Trophoblast cell (in vitro differentiated cells and primary cell): ENCODE data around the gene CSTA.

Source experiments
- DNase-seq, 2 donors: peaks; one replicate each; pipeline ENCODE4 v3.0.0-alpha.2; 2016
- H2AFZ ChIP-seq: 2 replicates; pipeline ENCODE4 v1.6.1; 2013; ENCODE audit warnings: low read length, moderate library complexity, mild to moderate bottlenecking; ENCODE audit not compliant: insufficient read depth, poor library complexity
- H2AK5ac ChIP-seq: 2 replicates; pipeline ENCODE4 v1.6.1; 2013; ENCODE audit warnings: mild to moderate bottlenecking, low read length
- H2BK120ac ChIP-seq: 2 replicates; pipeline ENCODE4 v1.6.1; 2013; ENCODE audit warnings: low read length, mild to moderate bottlenecking, moderate library complexity; ENCODE audit not compliant: insufficient read depth, poor library complexity
- H2BK12ac ChIP-seq: 2 replicates; pipeline ENCODE4 v1.6.1; 2013; ENCODE audit warnings: mild to moderate bottlenecking, low read length, moderate library complexity
- H2BK5ac ChIP-seq: 2 replicates; pipeline ENCODE4 v1.6.1; 2013; ENCODE audit warnings: low read length, low read depth, moderate library complexity, mild to moderate bottlenecking; ENCODE audit not compliant: poor library complexity
- H3K14ac ChIP-seq: 2 replicates; pipeline ENCODE4 v1.6.1; 2013; ENCODE audit warnings: mild to moderate bottlenecking, low read length
- H3K18ac ChIP-seq: 2 replicates; pipeline ENCODE4 v1.6.1; 2013; ENCODE audit warnings: mild to moderate bottlenecking, low read length
- H3K23ac ChIP-seq: 2 replicates; pipeline ENCODE4 v1.6.1; 2013; ENCODE audit warnings: low read length
- H3K27ac ChIP-seq: 2 replicates; pipeline ENCODE4 v1.5.1; 2013; ENCODE audit warnings: low read depth, mild to moderate bottlenecking, inconsistent platforms, low read length, moderate library complexity
- H3K27me3 ChIP-seq: 2 replicates; pipeline ENCODE4 v1.6.1; 2013; ENCODE audit warnings: inconsistent platforms, mild to moderate bottlenecking, low read length, moderate library complexity; ENCODE audit not compliant: insufficient read depth
- H3K36me3 ChIP-seq, 2 experiments: 1 replicate in 1 of 2; 2 replicates in 1 of 2; pipeline ENCODE4 v1.6.1; 2013; ENCODE audit warnings: low read length in 2 of 2, mild to moderate bottlenecking in 2 of 2, moderate library complexity in 1 of 2; ENCODE audit not compliant: insufficient read depth in 2 of 2, control insufficient read depth in 1 of 2
- H3K4ac ChIP-seq: 2 replicates; pipeline ENCODE4 v1.6.1; 2013; ENCODE audit warnings: low read depth, mild to moderate bottlenecking, low read length, moderate library complexity
- H3K4me1 ChIP-seq, 2 experiments: 1 replicate in 1 of 2; 2 replicates in 1 of 2; pipeline ENCODE4 v1.6.1; 2013; ENCODE audit warnings: low read length in 2 of 2, mild to moderate bottlenecking in 2 of 2, moderate library complexity in 1 of 2; ENCODE audit not compliant: insufficient read depth in 2 of 2, control insufficient read depth in 1 of 2
- H3K4me2 ChIP-seq: 2 replicates; pipeline ENCODE4 v1.6.1; 2013; ENCODE audit warnings: inconsistent platforms, mild to moderate bottlenecking, low read length, moderate library complexity
- H3K4me3 ChIP-seq: 2 replicates; pipeline ENCODE4 v1.5.1; 2013; ENCODE audit warnings: mild to moderate bottlenecking, low read depth, low read length, inconsistent platforms
- H3K79me1 ChIP-seq: one replicate; pipeline ENCODE4 v1.6.1; 2013; ENCODE audit warnings: low read length
- H3K79me2 ChIP-seq: 2 replicates; pipeline ENCODE4 v1.6.1; 2013; ENCODE audit warnings: low read length, mild to moderate bottlenecking; ENCODE audit not compliant: control insufficient read depth, insufficient read depth, poor library complexity
- H3K9ac ChIP-seq: 2 replicates; pipeline ENCODE4 v1.6.1; 2013; ENCODE audit warnings: mild to moderate bottlenecking, low read length
- H3K9me3 ChIP-seq: 2 replicates; pipeline ENCODE4 v1.6.1; 2013; ENCODE audit warnings: low read depth, mild to moderate bottlenecking, control low read depth, inconsistent platforms, low read length; ENCODE audit not compliant: insufficient read depth
- H4K12ac ChIP-seq: 2 replicates; pipeline ENCODE4 v1.6.1; 2013; ENCODE audit warnings: low read depth, mild to moderate bottlenecking, low read length, moderate library complexity
- H4K8ac ChIP-seq: 2 replicates; pipeline ENCODE4 v1.6.1; 2013; ENCODE audit warnings: low read depth, mild to moderate bottlenecking, low read length, moderate library complexity
- H4K91ac ChIP-seq: one replicate; pipeline ENCODE4 v1.6.1; 2013; ENCODE audit warnings: low read depth, mild to moderate bottlenecking, low read length, moderate library complexity
- WGBS: extraction: QIAGEN DNeasy Blood & Tissue Kit; methylation state at CpG from one replicate; pipeline ENCODE4 v1.1.7; 2013; ENCODE audit warnings: missing lambda C conversion rate; ENCODE audit not compliant: insufficient read length, insufficient coverage; ENCODE audit errors: extremely low coverage; 5-methylcytosine and 5-hydroxymethylcytosine counted together

CSTA gene

GRCh38 chr3:122294359-122294758 lies 30.7 kb upstream of the CSTA start:
- no peak overlapping the region for H4K91ac ChIP-seq
- no peaks in the 10 kb centered on the region for H3K27me3 ChIP-seq
- WGBS = no CpG with 5 or more reads among the region's 6 CpGs

GRCh38 chr3:122295266-122296062 lies 29.6 kb upstream of the CSTA start:
- Histone ChIP-seq H2AFZ (no peak overlapping the region), H2BK5ac (no peak overlapping the region), H2BK120ac (no peak overlapping the region), H3K9me3 (no peaks in the 10 kb centered on the region), H3K23ac (no peak overlapping the region), H3K9ac (no peak overlapping the region), H4K8ac (no peak overlapping the region), H3K79me2 (no peaks in the 10 kb centered on the region), H3K27ac (no peak overlapping the region), H3K4me2 (no peak overlapping the region), H3K18ac (no peak overlapping the region), H3K4me3 (no peak overlapping the region), H3K36me3 (no peaks in the 10 kb centered on the region), H3K79me1 (no peaks in the 10 kb centered on the region), H4K91ac (no peak overlapping the region), H2BK12ac (no peak overlapping the region), H3K27me3 (no peaks in the 10 kb centered on the region), H4K12ac (no peak overlapping the region), H3K4me1 (no peaks in the 10 kb centered on the region), H3K4ac (no peak overlapping the region), H3K14ac (no peak overlapping the region), H2AK5ac (no peak overlapping the region)
- no CpG with 5 or more reads among the region's 5 CpGs for WGBS
- no peak for DNase-seq

More at GRCh38 chr3:122294359-122294758, 30.7 kb upstream of the CSTA start:
- no peak overlapping the region for H2BK5ac ChIP-seq
- H3K27ac ChIP-seq = no peak overlapping the region
- H3K36me3 ChIP-seq = no peaks in the 10 kb centered on the region
- DNase-seq = no peak
- H2AFZ ChIP-seq = no peak overlapping the region
- no peak overlapping the region for H4K12ac ChIP-seq
- no peak overlapping the region for H3K18ac ChIP-seq
- no peaks in the 10 kb centered on the region for H3K4me1 ChIP-seq
- no peak overlapping the region for H2AK5ac ChIP-seq
- no peak overlapping the region for H3K4ac ChIP-seq
- H3K79me2 ChIP-seq = no peaks in the 10 kb centered on the region
- no peak overlapping the region for H2BK120ac ChIP-seq
- no peaks in the 10 kb centered on the region for H3K79me1 ChIP-seq
- H2BK12ac ChIP-seq = no peak overlapping the region
- H3K4me3 ChIP-seq = no peak overlapping the region
- no peaks in the 10 kb centered on the region for H3K9me3 ChIP-seq
- no peak overlapping the region for H3K23ac ChIP-seq
- no peak overlapping the region for H3K14ac ChIP-seq
- H3K4me2 ChIP-seq = no peak overlapping the region
- H3K9ac ChIP-seq = no peak overlapping the region
- H4K8ac ChIP-seq = no peak overlapping the region

- H3K36me3 ChIP-seq = no peaks in the 10 kb centered on the region
- H3K4me2 ChIP-seq = no peak overlapping the region
- no peak overlapping the region for H3K14ac ChIP-seq
- no peak overlapping the region for H3K18ac ChIP-seq
- no peaks in the 10 kb centered on the region for H3K9me3 ChIP-seq
- H4K12ac ChIP-seq = no peak overlapping the region
- no peaks in the 10 kb centered on the region for H3K27me3 ChIP-seq
- no peaks in the 10 kb centered on the region for H3K4me1 ChIP-seq
- no peak overlapping the region for H2BK120ac ChIP-seq
- H2AK5ac ChIP-seq = no peak overlapping the region
- no peak overlapping the region for H2AFZ ChIP-seq
- H3K4me3 ChIP-seq = no peak overlapping the region
- no peak overlapping the region for H3K4ac ChIP-seq
- no peak for DNase-seq
- H3K27ac ChIP-seq = no peak overlapping the region
- no peak overlapping the region for H4K91ac ChIP-seq
- no peak overlapping the region for H2BK12ac ChIP-seq
- H3K23ac ChIP-seq = no peak overlapping the region
- no CpG with 5 or more reads among the region's 2 CpGs for WGBS
- no peak overlapping the region for H3K9ac ChIP-seq
- H2BK5ac ChIP-seq = no peak overlapping the region
- H4K8ac ChIP-seq = no peak overlapping the region
- no peaks in the 10 kb centered on the region for H3K79me2 ChIP-seq
- H3K79me1 ChIP-seq = no peaks in the 10 kb centered on the region
Observed at GRCh38 chr3:122298239-122298638, 26.8 kb upstream of the CSTA start.

- no peak overlapping the region for H2AFZ ChIP-seq
- H3K79me2 ChIP-seq = no peaks in the 10 kb centered on the region
- H2BK12ac ChIP-seq = no peak overlapping the region
- H4K91ac ChIP-seq = no peak overlapping the region
- no peak overlapping the region for H3K4me3 ChIP-seq
- H3K4me2 ChIP-seq = no peak overlapping the region
- H4K8ac ChIP-seq = no peak overlapping the region
- no peak overlapping the region for H2BK5ac ChIP-seq
- no peaks in the 10 kb centered on the region for H3K27me3 ChIP-seq
- no peak overlapping the region for H3K23ac ChIP-seq
- H3K9ac ChIP-seq = no peak overlapping the region
- H3K4ac ChIP-seq = no peak overlapping the region
- no peak overlapping the region for H3K27ac ChIP-seq
- H3K14ac ChIP-seq = no peak overlapping the region
- H3K9me3 ChIP-seq = no peaks in the 10 kb centered on the region
- no peaks in the 10 kb centered on the region for H3K79me1 ChIP-seq
- no peak overlapping the region for H2BK120ac ChIP-seq
- DNase-seq = no peak
- no peak overlapping the region for H2AK5ac ChIP-seq
- H3K4me1 ChIP-seq = no peaks in the 10 kb centered on the region
- no peak overlapping the region for H4K12ac ChIP-seq
- no peak overlapping the region for H3K18ac ChIP-seq
- no peaks in the 10 kb centered on the region for H3K36me3 ChIP-seq
Observed at GRCh38 chr3:122299215-122299614, 25.8 kb upstream of the CSTA start.
